Endothelial cell of umbilical vein (primary cell): ENCODE measurements around the gene C1orf167. TPM values are rescaled to one million over a fixed set of nuclear protein-coding genes. Genes with fewer than 3 reads are reported as not detected.

Experiments
- BruUV-seq: library from RNA; stranded (reverse); fragments of 400-500 nt; replicated peaks from 2 replicates; lab custom pipeline; 2021; lab: Mats Ljungman, UMichigan
- CTCF ChIA-PET: fragments of 300-600, 350-600 bp; sonication (Branson Sonifier 250); formaldehyde crosslinking; loops from one replicate; lab custom pipeline; 2021; ENCODE audit warnings: antibody characterized with exemption, inconsistent platforms; lab: Charles Lee
- POLR2A ChIA-PET: fragments of 300-600, 350-600 bp; sonication (Branson Sonifier 250); formaldehyde crosslinking; loops from one replicate; lab custom pipeline; 2021; ENCODE audit warnings: antibody characterized with exemption, inconsistent platforms; lab: Charles Lee
- DNase-seq: peaks from one replicate; pipeline ENCODE4 v3.0.0-alpha.2; 2011; ENCODE audit warnings: low read depth, low spot score
- FAIRE-seq: peaks from 2 replicates; lab custom pipeline; 2011; peaks lifted over from hg19 to GRCh38; lab: Jason Lieb, UNC
- H2AFZ ChIP-seq: 2 replicates; pipeline ENCODE4 v1.6.0; 2012; ENCODE audit warnings: low read depth, low read length, control low read depth, inconsistent platforms
- H3K27ac ChIP-seq: 2 replicates; pipeline ENCODE4 v1.5.1; 2011; ENCODE audit warnings: low read depth, mild to moderate bottlenecking, control low read depth, low read length, moderate library complexity; ENCODE audit not compliant: insufficient read depth
- H3K27me3 ChIP-seq, 2 experiments: 2 replicates each; pipeline versions ENCODE4 v1.6.0 to v1.6.1; 2011; ENCODE audit warnings: low read length in 2 of 2, mixed read lengths in 1 of 2; ENCODE audit not compliant: control insufficient read depth in 2 of 2, insufficient read depth in 2 of 2
- H3K36me3 ChIP-seq, 2 experiments: 2 replicates in 1 of 2; 3 replicates in 1 of 2; pipeline ENCODE4 v1.5.1; 2011; ENCODE audit warnings: low read length in 2 of 2, mild to moderate bottlenecking in 1 of 2, moderate library complexity in 1 of 2; ENCODE audit not compliant: control insufficient read depth in 2 of 2, insufficient read depth in 2 of 2; ENCODE audit errors: extremely low read depth in 1 of 2
- H3K4me1 ChIP-seq: 3 replicates; pipeline ENCODE4 v1.5.1; 2011; ENCODE audit warnings: mild to moderate bottlenecking, low read length; ENCODE audit not compliant: control insufficient read depth, insufficient read depth; ENCODE audit errors: extremely low read depth
- H3K4me2 ChIP-seq: 2 replicates; pipeline ENCODE4 v1.6.1; 2011; ENCODE audit warnings: low read length, control low read depth, mixed read lengths; ENCODE audit not compliant: insufficient read depth
- H3K4me3 ChIP-seq, 3 experiments: fragments of 200-600 bp in 1 of 3; sonication (generic), shearing (Covaris generic) in 1 of 3; replicated peaks in 1 of 3; 2 replicates each; pipeline ENCODE4 v1.5.1; 2011 to 2016; ENCODE audit warnings: control low read depth in 3 of 3, low read length in 3 of 3, mild to moderate bottlenecking in 2 of 3, inconsistent platforms in 1 of 3, low read depth in 1 of 3, moderate library complexity in 1 of 3; ENCODE audit not compliant: insufficient read depth in 1 of 3
- H3K79me2 ChIP-seq: 2 replicates; pipeline ENCODE4 v1.6.0; 2012; ENCODE audit warnings: low read length, inconsistent platforms; ENCODE audit not compliant: control insufficient read depth, insufficient read depth
- H3K9ac ChIP-seq: replicated peaks from 2 replicates; pipeline ENCODE3; 2011; ENCODE audit warnings: low read length, control low read depth; ENCODE audit not compliant: insufficient read depth; ENCODE audit errors: extremely low read depth
- H3K9me1 ChIP-seq: replicated peaks from 3 replicates; pipeline ENCODE4 v1.6.0; 2011; ENCODE audit warnings: mild to moderate bottlenecking, low read length; ENCODE audit not compliant: control insufficient read depth, insufficient read depth; ENCODE audit errors: extremely low read depth
- H3K9me3 ChIP-seq: replicated peaks from 2 replicates; pipeline ENCODE4 v1.5.1; 2012; ENCODE audit warnings: low read length, inconsistent platforms; ENCODE audit not compliant: control insufficient read depth, insufficient read depth
- H4K20me1 ChIP-seq: replicated peaks from 2 replicates; pipeline ENCODE3; 2011; ENCODE audit warnings: mild to moderate bottlenecking, low read length; ENCODE audit not compliant: control insufficient read depth, insufficient read depth; ENCODE audit errors: extremely low read depth
- EZH2 ChIP-seq: IDR thresholded peaks from 2 replicates; pipeline ENCODE4 v1.6.1; 2012; ENCODE audit warnings: borderline replicate concordance, low read depth, mild to moderate bottlenecking, moderate library complexity, low read length, inconsistent platforms; ENCODE audit not compliant: severe bottlenecking
- FOS ChIP-seq: IDR thresholded peaks from 2 replicates; pipeline ENCODE4 v1.6.1; 2011; ENCODE audit warnings: mild to moderate bottlenecking, low read length, moderate library complexity, borderline replicate concordance; ENCODE audit not compliant: insufficient read depth
- GATA2 ChIP-seq: IDR thresholded peaks from 2 replicates; pipeline ENCODE4 v1.7.0; 2011; ENCODE audit warnings: low read depth, mild to moderate bottlenecking, moderate library complexity, mixed read lengths, low read length; ENCODE audit not compliant: insufficient read length, insufficient read depth
- JUN ChIP-seq: IDR thresholded peaks from 2 replicates; pipeline ENCODE4 v1.6.1; 2011; ENCODE audit warnings: borderline replicate concordance, low read depth; ENCODE audit not compliant: insufficient read length, insufficient read depth
- MYC ChIP-seq: IDR thresholded peaks from one replicate; pipeline ENCODE4 v1.6.1; 2011; ENCODE audit warnings: mild to moderate bottlenecking, low read depth, low read length
- POLR2A ChIP-seq: IDR thresholded peaks from 2 replicates; pipeline ENCODE4 v1.6.1; 2012; ENCODE audit warnings: low read depth, mild to moderate bottlenecking, control low read depth, low read length
- POLR2AphosphoS5 ChIP-seq: IDR thresholded peaks from 2 replicates; pipeline ENCODE4 v1.6.1; 2012; ENCODE audit warnings: low read depth, mild to moderate bottlenecking, control low read depth, low read length, moderate library complexity; ENCODE audit not compliant: insufficient read depth
- dilution Hi-C: fragments of 300-500 bp; cut with MboI; formaldehyde crosslinking; loops from one replicate; pipeline ENCODE4 v1.15.0; 2019; ENCODE audit warnings: low sequenced_read_pairs; ENCODE audit not compliant: extremely low pct_ligation_motif_present
- intact Hi-C: fragments of 100-400 bp; cut with micrococcal nuclease; formaldehyde crosslinking; loops from one replicate; pipeline ENCODE4 v1.10.0; 2022
- polyA plus RNA-seq, 4 experiments: library from polyadenylated mRNA; depleted of rRNA in 3 of 4; stranded (reverse) in 3 of 4; unstranded in 1 of 4; fragments of >200 nt; gene quantifications; 2 replicates each; pipeline versions ENCODE4 v1.2.1 to v1.2.3, GENCODE V29; 2011 to 2012; ENCODE audit warnings: missing spikeins in 1 of 4
- total RNA-seq: library from RNA; stranded (reverse); gene quantifications from 2 replicates; pipeline ENCODE4 v1.2.3, GENCODE V29; 2021
- TF ChIP-seq, protein P1 (sequence below): IDR thresholded peaks from 2 replicates; pipeline ENCODE4 v1.6.1; 2011; ENCODE audit not compliant: insufficient read depth, insufficient read length
- TF ChIP-seq, protein P2 (sequence below), 2 donors: IDR thresholded peaks; 1 replicate in 1 of 2; 2 replicates in 1 of 2; pipeline ENCODE4 v1.5.1; 2011; ENCODE audit warnings: low read length in 2 of 2, mild to moderate bottlenecking in 2 of 2, moderate library complexity in 2 of 2, control low read depth in 1 of 2, inconsistent platforms in 1 of 2, low read depth in 1 of 2; ENCODE audit not compliant: insufficient read depth in 1 of 2; ENCODE audit errors: extremely low read depth in 1 of 2

Gene C1orf167
- total and polyA plus RNA-seq, 2 donors (not counting 3 experiments of a cell fraction or from before 2014, with no cell fraction given) = not detected

DNA sequence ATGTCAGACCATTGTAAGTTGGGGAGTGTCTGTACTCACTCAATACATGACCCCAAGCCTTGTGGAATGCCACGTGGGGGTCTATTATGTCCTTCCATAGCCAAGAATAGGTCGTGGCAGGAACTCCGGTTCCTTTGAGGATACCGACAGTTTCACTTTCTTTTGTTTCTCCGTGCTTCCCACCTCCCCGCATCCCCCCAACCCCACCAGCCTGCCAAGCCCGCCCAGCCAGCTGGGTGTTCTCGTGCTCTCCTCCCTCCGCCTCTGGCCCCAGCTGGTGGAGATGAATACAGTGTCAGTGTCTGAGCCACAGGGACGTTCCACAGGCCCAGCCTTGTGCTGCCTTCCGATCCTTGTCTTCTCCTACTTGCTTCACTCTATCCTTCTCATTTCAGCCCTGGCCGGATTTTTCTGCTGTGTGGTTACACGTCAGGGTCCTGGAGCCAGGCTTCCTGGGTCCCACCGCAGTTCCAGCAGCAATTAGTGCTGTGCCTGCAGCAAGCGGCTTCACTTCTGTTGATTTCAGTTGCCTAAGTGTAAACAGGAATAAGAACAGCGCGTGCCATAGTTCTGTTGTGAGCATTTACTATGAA, 30.2 kb upstream of the C1orf167 start:
- TF ChIP-seq POLR2A = no peak
- no peak for TF ChIP-seq FOS
- no peak for TF ChIP-seq EZH2
- TF ChIP-seq, protein P1, sequence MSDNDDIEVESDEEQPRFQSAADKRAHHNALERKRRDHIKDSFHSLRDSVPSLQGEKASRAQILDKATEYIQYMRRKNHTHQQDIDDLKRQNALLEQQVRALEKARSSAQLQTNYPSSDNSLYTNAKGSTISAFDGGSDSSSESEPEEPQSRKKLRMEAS = no peak
- TF ChIP-seq POLR2AphosphoS5 = no peak
- TF ChIP-seq GATA2 = no peak
- TF ChIP-seq JUN = no peak
- TF ChIP-seq, protein P2, sequence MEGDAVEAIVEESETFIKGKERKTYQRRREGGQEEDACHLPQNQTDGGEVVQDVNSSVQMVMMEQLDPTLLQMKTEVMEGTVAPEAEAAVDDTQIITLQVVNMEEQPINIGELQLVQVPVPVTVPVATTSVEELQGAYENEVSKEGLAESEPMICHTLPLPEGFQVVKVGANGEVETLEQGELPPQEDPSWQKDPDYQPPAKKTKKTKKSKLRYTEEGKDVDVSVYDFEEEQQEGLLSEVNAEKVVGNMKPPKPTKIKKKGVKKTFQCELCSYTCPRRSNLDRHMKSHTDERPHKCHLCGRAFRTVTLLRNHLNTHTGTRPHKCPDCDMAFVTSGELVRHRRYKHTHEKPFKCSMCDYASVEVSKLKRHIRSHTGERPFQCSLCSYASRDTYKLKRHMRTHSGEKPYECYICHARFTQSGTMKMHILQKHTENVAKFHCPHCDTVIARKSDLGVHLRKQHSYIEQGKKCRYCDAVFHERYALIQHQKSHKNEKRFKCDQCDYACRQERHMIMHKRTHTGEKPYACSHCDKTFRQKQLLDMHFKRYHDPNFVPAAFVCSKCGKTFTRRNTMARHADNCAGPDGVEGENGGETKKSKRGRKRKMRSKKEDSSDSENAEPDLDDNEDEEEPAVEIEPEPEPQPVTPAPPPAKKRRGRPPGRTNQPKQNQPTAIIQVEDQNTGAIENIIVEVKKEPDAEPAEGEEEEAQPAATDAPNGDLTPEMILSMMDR (IDR thresholded peaks at IDR 0.05; ENCODE audit: extremely low read depth in 1 of 2, insufficient read depth in 1 of 2, low read depth in 1 of 2, low read length in 2 of 2) = no peak
- TF ChIP-seq MYC = no peak
- Histone ChIP-seq H4K20me1 (no peaks in the 10 kb centered on the region), H3K4me3 (peak overlapping the region in 1 of 3 experiments; percentile 19), H3K27me3 (no peaks in the 10 kb centered on the region), H2AFZ (peak overlapping the region; percentile 68), H3K27ac (no peak overlapping the region), H3K9me1 (no peaks in the 10 kb centered on the region), H3K9me3 (no peaks in the 10 kb centered on the region), H3K4me1 (peaks cover 22% of the 10 kb centered on the region), H3K36me3 (no peaks in the 10 kb centered on the region), H3K79me2 (no peaks in the 10 kb centered on the region), H3K4me2 (peak overlapping the region; percentile 79), H3K9ac (peak overlapping the region; percentile 3)
- CTCF ChIA-PET = interaction anchor here (0.7 to 2.5 kb wide), 4 partner anchors 12 to 72 kb away, joined by 3 to 18 read pairs (median 6); partner anchors contain the start of gene FBXO6
- intact Hi-C loops = loop anchor here (10.0 kb wide), 1 partner anchor 457 kb away; the partner anchor contains the start of gene UBIAD1
- POLR2A ChIA-PET = no interaction called here
- dilution Hi-C loops = no loop called here
- no TSS peak for BruUV-seq
- FAIRE-seq (no peak), DNase-seq (peak; percentile 54)
